Osteocyte (in vitro differentiated cells): ENCODE measurements around the gene SLC6A13. TPM values are rescaled to one million over a fixed set of nuclear protein-coding genes. Genes with fewer than 3 reads are reported as not detected.

Source experiments
- DNase-seq: peaks from one replicate; pipeline ENCODE4 v3.0.0; 2021; ENCODE audit warnings: mixed read lengths; ENCODE audit not compliant: unreplicated experiment; ENCODE audit errors: extremely low spot score
- H3K27ac Mint-ChIP-seq: one replicate; pipeline ENCODE4 v1.8.0; 2021; ENCODE audit warnings: mild to moderate bottlenecking, mixed read lengths; ENCODE audit not compliant: unreplicated experiment
- H3K27me3 Mint-ChIP-seq: one replicate; pipeline ENCODE4 v1.8.0; 2021; ENCODE audit warnings: mixed read lengths; ENCODE audit not compliant: unreplicated experiment
- H3K36me3 Mint-ChIP-seq: one replicate; pipeline ENCODE4 v1.8.0; 2021; ENCODE audit warnings: mixed read lengths; ENCODE audit not compliant: unreplicated experiment
- H3K4me1 Mint-ChIP-seq: one replicate; pipeline ENCODE4 v1.8.0; 2021; ENCODE audit warnings: mixed read lengths; ENCODE audit not compliant: unreplicated experiment
- H3K4me3 Mint-ChIP-seq: one replicate; pipeline ENCODE4 v1.8.0; 2021; ENCODE audit warnings: mild to moderate bottlenecking, moderate library complexity, mixed read lengths; ENCODE audit not compliant: unreplicated experiment
- H3K9me3 Mint-ChIP-seq: one replicate; pipeline ENCODE4 v1.8.0; 2021; ENCODE audit warnings: mixed read lengths; ENCODE audit not compliant: unreplicated experiment
- CTCF ChIP-seq: fragments of 200-600 bp; sonication (generic); IDR thresholded peaks from 2 replicates; pipeline ENCODE4 v1.5.0; 2021; ENCODE audit warnings: antibody characterized with exemption, mild to moderate bottlenecking, moderate library complexity
- total RNA-seq: library from RNA; stranded (reverse); gene quantifications from 2 replicates; pipeline ENCODE4 v1.2.1, GENCODE V29; 2021

The SLC6A13 gene
- total RNA-seq, 1 donor from 2014 or later, result 0.43 TPM

DNA sequence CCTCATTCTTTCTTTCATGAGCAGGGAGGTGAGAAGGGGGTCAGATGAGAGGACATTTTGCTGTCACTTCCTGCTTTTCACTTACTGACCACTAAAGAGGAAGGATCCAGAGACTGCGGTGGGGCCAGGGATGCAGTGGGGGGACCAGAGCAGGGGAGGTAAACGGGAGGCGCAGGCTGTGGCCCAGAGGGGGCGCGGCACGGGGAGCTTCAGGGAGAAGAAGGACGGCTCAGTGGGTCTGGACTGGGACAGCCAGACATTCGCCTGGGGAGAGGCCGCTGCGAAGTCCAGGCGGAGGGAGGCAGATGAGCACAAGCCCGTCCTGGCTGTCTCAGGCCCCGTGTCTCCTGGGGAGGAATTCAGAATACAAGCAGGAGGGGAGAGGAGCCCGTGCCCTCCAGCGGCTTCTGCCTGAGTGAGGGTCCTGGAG lies 89.9 kb downstream of the SLC6A13 start:
- no peak overlapping the region for H3K4me3 Mint-ChIP-seq
- TF ChIP-seq CTCF, result no peak
- peaks cover 48% of the 10 kb centered on the region for H3K4me1 Mint-ChIP-seq
- H3K27me3 Mint-ChIP-seq, result no peaks in the 10 kb centered on the region
- no peak overlapping the region for H3K27ac Mint-ChIP-seq
- no peak for DNase-seq
- no peaks in the 10 kb centered on the region for H3K9me3 Mint-ChIP-seq
- no peaks in the 10 kb centered on the region for H3K36me3 Mint-ChIP-seq

DNA sequence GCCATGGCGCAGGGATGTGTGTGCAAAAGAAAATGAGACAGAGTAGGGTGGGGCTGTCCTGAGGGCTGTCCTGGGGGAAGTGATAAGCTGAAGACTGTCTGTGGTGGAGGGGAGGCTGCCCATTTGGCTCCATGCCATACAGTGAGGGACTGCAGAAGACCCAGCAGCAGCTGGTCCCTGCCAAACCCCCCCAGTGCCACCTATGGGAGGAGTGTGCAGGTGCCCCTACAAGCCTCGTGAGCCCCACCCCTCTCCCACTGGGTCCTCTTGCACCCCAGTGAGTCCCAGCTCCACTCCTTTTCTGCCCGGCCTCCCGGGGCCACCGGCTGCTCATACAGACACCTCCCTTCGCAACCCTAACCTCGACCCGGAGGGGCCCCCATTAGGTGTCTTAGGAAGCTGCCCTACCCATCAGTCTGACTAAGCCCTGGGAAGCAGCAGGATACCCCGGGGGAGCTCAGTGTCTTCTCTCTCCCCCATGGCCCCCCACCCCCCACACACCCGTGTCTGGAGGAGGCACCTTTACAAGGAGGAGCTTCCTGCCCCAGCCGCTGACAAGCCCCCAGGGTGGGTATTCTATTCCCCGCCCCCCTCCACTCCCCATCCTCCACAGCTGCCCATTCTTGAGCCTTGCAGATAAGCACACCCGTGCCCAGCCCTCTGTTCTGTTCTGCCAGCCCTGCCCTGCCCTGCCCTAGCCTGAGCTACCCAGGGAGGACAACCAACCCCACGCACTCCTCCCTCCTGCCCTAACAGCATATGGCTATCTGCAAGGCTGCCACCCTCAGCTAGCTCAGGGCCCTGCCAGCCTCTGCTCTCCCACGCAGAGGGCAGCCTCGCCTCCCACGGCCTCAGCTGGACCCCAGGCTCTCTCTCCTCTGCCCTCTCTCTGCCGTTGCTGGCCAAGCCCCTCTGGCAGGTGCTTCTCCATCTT lies 90.6 kb downstream of the SLC6A13 start:
- H3K36me3 Mint-ChIP-seq, result no peaks in the 10 kb centered on the region
- no peak for TF ChIP-seq CTCF
- no peak overlapping the region for H3K4me3 Mint-ChIP-seq
- no peak overlapping the region for H3K27ac Mint-ChIP-seq
- peaks cover 6% of the 10 kb centered on the region for H3K27me3 Mint-ChIP-seq
- no peaks in the 10 kb centered on the region for H3K9me3 Mint-ChIP-seq
- no peak for DNase-seq
- H3K4me1 Mint-ChIP-seq, result peaks cover 48% of the 10 kb centered on the region

DNA sequence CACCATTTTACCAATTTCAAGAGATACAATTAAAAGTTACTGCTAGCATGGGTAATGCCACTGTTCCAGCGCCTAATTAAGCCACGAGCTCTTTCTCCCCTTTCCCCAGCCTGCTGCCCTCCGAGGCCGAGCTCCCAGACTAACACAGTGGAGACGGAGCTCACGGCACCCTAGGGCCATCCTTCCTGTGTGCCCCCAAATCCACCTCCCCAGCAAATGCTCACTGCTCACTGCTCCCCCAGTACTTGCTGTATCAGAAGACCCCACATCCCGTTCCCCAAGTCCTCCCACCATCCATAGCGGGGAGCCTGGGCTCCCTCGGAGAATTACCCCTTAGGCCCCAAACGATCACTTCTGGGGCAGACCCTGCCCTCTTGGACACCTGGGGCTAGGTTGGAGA lies 91.4 kb downstream of the SLC6A13 start:
- no peak overlapping the region for H3K27ac Mint-ChIP-seq
- no peak overlapping the region for H3K4me3 Mint-ChIP-seq
- no peaks in the 10 kb centered on the region for H3K9me3 Mint-ChIP-seq
- peaks cover 42% of the 10 kb centered on the region for H3K4me1 Mint-ChIP-seq
- no peak for TF ChIP-seq CTCF
- DNase-seq, result no peak
- H3K27me3 Mint-ChIP-seq, result peaks cover 9% of the 10 kb centered on the region
- H3K36me3 Mint-ChIP-seq, result no peaks in the 10 kb centered on the region

Other genes starting within 250 kb of the SLC6A13 start
- gene IQSEC3, start 196.1 kb downstream of the SLC6A13 start, total RNA-seq, result 0.37 and 0.56 TPM in 2 replicates
- not detected in 2 replicates for gene SLC6A12, start 48.7 kb downstream of the SLC6A13 start, total RNA-seq
- gene KDM5A, start 126.5 kb upstream of the SLC6A13 start, total RNA-seq, result 77.3 and 81.1 TPM in 2 replicates
- gene CCDC77, start 138.8 kb upstream of the SLC6A13 start, total RNA-seq, result 8.1 and 10.7 TPM in 2 replicates
- gene B4GALNT3, start 197.1 kb upstream of the SLC6A13 start, total RNA-seq, result 0.21 and 0.27 TPM in 2 replicates